Naive B cell (primary cell): Measurements from ENCODE around the gene MADCAM1. TPM values are rescaled to one million over a fixed set of nuclear protein-coding genes. Genes with fewer than 3 reads are reported as not detected.

Experiments used
- ATAC-seq, 2 donors: fragments of 150-1000 bp; cut with Tn5 transposase; 2 replicates each; pipeline ENCODE4 v1.10.0; 2021; ENCODE audit warnings: low read depth in 2 of 2, mild to moderate bottlenecking in 2 of 2, moderate library complexity in 2 of 2
- DNase-seq: peaks from one replicate; pipeline ENCODE4 v3.0.0; 2022
- H3K27ac Mint-ChIP-seq, 6 donors: one replicate each; pipeline ENCODE4 v1.8.0; 2020 to 2022; ENCODE audit warnings: mild to moderate bottlenecking in 6 of 6, mixed read lengths in 6 of 6, moderate library complexity in 5 of 6, inconsistent platforms in 2 of 6
- H3K27me3 Mint-ChIP-seq, 3 donors: one replicate each; pipeline ENCODE4 v1.8.0; 2021 to 2022; ENCODE audit warnings: mixed read lengths in 3 of 3, mild to moderate bottlenecking in 1 of 3
- H3K36me3 Mint-ChIP-seq, 2 donors: one replicate each; pipeline ENCODE4 v1.8.0; 2020 to 2022; ENCODE audit warnings: mixed read lengths in 2 of 2, inconsistent platforms in 1 of 2, mild to moderate bottlenecking in 1 of 2
- H3K4me1 Mint-ChIP-seq, 3 donors: one replicate each; pipeline ENCODE4 v1.8.0; 2020 to 2022; ENCODE audit warnings: mixed read lengths in 3 of 3, inconsistent platforms in 1 of 3, mild to moderate bottlenecking in 1 of 3, moderate library complexity in 1 of 3
- H3K4me3 Mint-ChIP-seq, 8 donors: one replicate each; pipeline ENCODE4 v1.8.0; 2020 to 2022; ENCODE audit warnings: mild to moderate bottlenecking in 8 of 8, mixed read lengths in 8 of 8, moderate library complexity in 8 of 8, inconsistent platforms in 2 of 8
- H3K9me3 Mint-ChIP-seq, 7 donors: one replicate each; pipeline ENCODE4 v1.8.0; 2020 to 2022; ENCODE audit warnings: mixed read lengths in 7 of 7, mild to moderate bottlenecking in 5 of 7, inconsistent platforms in 2 of 7, moderate library complexity in 1 of 7
- polyA plus RNA-seq, 6 donors: library from polyadenylated mRNA; unstranded; fragments of 300-500 nt; fragmentation: Illumina TruSeq; gene quantifications; one replicate each; pipeline ENCODE4 v1.2.3, GENCODE V29; 2021; ENCODE audit warnings: low read depth in 6 of 6

Gene MADCAM1
- polyA plus RNA-seq, 6 donors from 2014 or later = 0.24 to 0.34 (median 0.30) TPM; not detected in 2

DNA sequence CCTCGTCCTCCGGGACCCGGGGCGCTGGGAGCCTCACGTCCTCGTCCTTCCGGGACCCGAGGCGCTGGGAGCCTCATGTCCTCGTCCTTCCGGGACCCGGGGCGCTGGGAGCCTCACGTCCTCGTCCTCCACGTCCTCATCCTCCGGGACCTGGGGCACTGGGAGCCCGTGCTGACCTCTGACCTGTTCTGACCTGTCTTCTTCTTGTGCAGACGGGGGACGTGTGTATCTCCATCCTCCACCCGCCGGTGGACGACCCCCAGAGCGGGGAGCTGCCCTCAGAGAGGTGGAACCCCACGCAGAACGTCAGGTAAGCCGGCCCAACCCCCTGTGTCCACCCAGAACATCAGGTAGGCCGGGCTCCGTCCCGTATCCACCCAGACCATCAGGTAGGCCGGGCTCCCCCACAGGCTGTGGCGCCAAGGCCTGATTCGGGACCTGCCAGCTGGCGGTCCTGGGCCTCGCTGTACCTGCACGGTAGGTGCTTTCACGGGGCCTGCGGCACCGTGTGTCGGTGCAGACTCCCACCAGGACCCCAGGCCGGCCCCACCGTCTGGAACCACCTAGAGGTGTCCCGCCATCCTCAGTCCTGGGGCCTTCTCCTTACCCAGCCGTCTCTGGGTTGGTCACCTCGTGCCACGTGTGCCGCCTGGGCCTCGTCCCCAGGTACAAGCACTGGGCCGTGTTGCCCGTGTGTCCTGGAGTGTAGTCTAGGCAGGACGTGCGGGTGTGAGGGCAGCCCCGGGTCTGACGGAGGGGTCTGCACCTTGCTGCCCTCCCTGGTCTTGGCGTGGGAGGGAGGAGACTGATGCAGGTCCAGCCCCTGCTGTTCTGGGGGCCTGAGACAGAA, 40.0 kb downstream of the MADCAM1 start:
- ATAC-seq (no peak), DNase-seq (no peak)
- H3K4me1 Mint-ChIP-seq = peaks cover 8 to 16% (median 11%) of the 10 kb centered on the region in 3 donors
- peak overlapping the region in 1 of 6 donors; percentile 51 for H3K27ac Mint-ChIP-seq
- H3K27me3 Mint-ChIP-seq = no peaks in the 10 kb centered on the region
- H3K36me3 Mint-ChIP-seq = peaks cover 0 to 4% of the 10 kb centered on the region in 2 donors
- no peaks in the 10 kb centered on the region for H3K9me3 Mint-ChIP-seq
- H3K4me3 Mint-ChIP-seq = no peak overlapping the region

DNA sequence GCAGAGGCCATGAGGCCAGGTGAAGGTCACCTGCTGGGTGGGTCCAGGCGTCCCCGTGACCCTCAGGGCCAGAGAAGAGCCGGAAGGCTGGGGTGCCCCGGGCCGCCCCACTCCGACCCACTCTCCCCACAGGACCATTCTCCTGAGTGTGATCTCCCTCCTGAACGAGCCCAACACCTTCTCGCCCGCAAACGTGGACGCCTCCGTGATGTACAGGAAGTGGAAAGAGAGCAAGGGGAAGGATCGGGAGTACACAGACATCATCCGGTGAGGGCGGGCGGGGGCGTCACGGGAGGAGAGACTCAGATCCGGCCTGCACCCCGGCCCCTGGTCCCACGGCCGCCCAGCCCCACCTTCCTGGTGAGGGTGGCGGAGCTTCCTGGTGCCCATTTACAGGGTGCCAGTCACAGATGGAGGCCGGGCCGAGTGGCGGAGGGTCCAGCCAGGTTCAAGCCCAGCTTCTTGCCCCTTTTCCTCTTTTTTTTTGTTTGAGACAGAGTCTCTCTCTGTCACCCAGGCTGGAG, 40.7 kb downstream of the MADCAM1 start:
- no peak for ATAC-seq
- Mint-ChIP-seq H3K4me1 (peaks cover 8 to 16% (median 11%) of the 10 kb centered on the region in 3 donors), H3K4me3 (no peak overlapping the region), H3K9me3 (no peaks in the 10 kb centered on the region), H3K27me3 (no peaks in the 10 kb centered on the region), H3K36me3 (peaks cover 0 to 4% of the 10 kb centered on the region in 2 donors), H3K27ac (no peak overlapping the region)
- no peak for DNase-seq

DNA sequence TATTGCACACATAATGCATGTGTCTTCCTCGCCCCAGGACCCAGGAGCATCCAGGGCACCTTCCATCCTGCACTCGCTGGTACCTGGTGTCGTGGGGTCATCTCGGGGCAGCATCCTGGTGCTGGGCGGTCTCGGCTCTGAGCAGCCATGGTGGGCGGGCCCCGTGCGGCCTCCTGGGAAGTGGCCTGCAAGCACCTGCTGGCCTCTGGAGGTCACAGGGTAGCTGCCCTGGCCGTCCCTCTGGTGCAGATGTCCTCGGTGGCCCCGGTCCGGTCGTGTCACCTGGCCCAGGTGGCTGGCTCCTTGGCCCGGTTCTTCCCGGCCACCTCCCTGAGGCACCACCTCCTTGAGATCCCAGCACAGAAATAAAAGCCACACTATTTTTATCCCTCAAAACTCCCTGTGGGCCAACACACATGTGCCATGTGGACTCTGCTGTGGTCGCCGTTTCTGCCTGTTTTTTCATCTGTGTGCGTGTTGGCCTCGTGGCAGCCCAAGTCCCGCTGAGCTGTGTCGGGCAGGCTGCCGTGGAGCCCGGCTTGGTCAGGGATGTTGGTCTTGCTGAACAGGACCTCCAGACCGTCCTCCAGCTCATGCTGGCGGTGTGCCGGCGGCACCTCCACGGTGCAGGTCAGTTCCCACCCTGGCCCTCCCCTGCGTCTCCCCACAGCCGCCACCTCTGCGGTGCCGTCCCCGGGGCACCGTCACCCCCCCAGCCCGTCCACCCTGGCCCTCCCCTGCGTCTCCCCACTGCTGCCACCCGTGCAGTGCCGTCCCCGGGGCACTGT, 42.5 kb downstream of the MADCAM1 start:
- Mint-ChIP-seq H3K36me3 (peaks cover 0 to 4% of the 10 kb centered on the region in 2 donors), H3K4me1 (peaks cover 0 to 5% (median 4%) of the 10 kb centered on the region in 3 donors), H3K4me3 (peak overlapping the region in 2 of 8 donors; percentile 15 to 77), H3K27ac (no peak overlapping the region), H3K9me3 (no peaks in the 10 kb centered on the region), H3K27me3 (no peaks in the 10 kb centered on the region)
- DNase-seq = no peak
- no peak for ATAC-seq

DNA sequence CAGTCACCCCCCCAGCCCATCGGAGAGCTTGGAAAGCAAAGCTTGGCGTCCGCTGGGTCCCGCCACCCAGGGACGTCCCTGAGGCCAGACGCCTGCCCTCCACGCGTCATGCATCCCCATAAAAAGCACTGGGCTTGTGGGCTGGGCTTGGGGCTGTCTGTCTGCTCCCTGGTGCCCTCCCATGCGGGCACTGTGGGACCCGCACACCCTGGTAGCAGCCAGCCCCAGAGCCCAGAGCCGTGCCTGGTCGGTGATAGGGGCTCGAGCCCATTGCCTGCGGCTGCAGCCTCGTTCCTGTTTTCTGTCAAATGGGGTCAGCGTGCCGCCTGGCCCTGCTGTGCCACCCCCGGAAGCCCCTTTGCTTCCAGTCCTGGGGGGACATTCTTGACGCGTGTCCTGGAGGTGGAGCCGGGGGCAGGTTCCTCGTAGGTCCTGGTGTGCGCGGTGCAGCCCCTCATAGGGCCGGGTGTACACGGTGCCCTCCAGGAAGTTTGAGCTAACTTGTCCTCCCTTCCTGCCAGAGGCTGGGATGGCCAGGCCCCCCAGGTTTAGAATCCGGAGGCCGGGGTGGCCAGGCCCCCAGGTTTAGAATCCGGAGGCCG, 43.2 kb downstream of the MADCAM1 start:
- H3K36me3 Mint-ChIP-seq = peaks cover 0 to 4% of the 10 kb centered on the region in 2 donors
- peaks cover 0 to 4% (median 0%) of the 10 kb centered on the region in 3 donors for H3K4me1 Mint-ChIP-seq
- ATAC-seq = no peak
- H3K27me3 Mint-ChIP-seq = no peaks in the 10 kb centered on the region
- H3K4me3 Mint-ChIP-seq = no peak overlapping the region
- no peak overlapping the region for H3K27ac Mint-ChIP-seq
- no peak for DNase-seq
- H3K9me3 Mint-ChIP-seq = no peaks in the 10 kb centered on the region

DNA sequence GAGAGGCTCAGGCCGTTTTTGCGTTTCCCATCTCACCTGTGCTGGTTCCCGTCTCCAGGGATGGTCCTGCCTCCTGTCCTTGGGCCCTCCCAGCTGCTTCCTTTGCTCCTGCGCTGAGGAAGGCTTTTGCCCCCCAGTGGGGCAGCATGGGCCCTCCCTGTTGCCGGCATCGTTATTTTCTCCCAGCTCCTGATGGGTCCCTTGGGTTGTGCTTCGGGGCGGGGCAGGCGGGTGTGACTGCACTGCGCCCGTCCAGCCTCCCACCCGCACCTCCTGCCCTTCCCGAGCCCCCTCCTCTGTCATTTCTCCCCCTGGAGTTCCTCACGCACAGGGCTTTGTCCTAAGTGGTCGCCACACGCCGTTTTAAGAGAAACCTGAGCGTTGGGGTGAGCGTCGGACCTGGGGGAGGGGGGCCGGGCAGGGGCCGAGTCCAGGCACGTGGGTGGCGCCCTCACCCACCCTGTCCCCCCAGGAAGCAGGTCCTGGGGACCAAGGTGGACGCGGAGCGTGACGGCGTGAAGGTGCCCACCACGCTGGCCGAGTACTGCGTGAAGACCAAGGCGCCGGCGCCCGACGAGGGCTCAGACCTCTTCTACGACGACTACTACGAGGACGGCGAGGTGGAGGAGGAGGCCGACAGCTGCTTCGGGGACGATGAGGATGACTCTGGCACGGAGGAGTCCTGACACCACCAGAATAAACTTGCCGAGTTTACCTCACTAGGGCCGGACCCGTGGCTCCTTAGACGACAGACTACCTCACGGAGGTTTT, 44.8 kb downstream of the MADCAM1 start:
- Mint-ChIP-seq H3K36me3 (peaks cover 0 to 4% of the 10 kb centered on the region in 2 donors), H3K4me3 (no peak overlapping the region), H3K27me3 (no peaks in the 10 kb centered on the region), H3K9me3 (no peaks in the 10 kb centered on the region), H3K4me1 (peaks cover 0 to 5% (median 2%) of the 10 kb centered on the region in 3 donors), H3K27ac (peak overlapping the region in 1 of 6 donors; percentile 36)
- no peak for DNase-seq
- no peak for ATAC-seq

DNA sequence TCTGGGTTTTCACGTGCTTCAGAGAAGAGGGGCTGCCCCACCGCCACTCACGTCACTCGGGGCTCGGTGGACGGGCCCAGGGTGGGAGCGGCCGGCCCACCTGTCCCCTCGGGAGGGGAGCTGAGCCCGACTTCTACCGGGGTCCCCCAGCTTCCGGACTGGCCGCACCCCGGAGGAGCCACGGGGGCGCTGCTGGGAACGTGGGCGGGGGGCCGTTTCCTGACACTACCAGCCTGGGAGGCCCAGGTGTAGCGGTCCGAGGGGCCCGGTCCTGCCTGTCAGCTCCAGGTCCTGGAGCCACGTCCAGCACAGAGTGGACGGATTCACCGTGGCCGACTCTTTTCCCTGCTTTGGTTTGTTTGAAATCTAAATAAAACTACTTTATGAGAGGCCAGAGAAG, 45.4 kb downstream of the MADCAM1 start:
- Mint-ChIP-seq H3K9me3 (no peaks in the 10 kb centered on the region), H3K4me1 (peaks cover 0 to 5% (median 2%) of the 10 kb centered on the region in 3 donors), H3K27me3 (no peaks in the 10 kb centered on the region), H3K36me3 (peaks cover 0 to 4% of the 10 kb centered on the region in 2 donors), H3K4me3 (no peak overlapping the region), H3K27ac (no peak overlapping the region)
- ATAC-seq (no peak), DNase-seq (no peak)

DNA sequence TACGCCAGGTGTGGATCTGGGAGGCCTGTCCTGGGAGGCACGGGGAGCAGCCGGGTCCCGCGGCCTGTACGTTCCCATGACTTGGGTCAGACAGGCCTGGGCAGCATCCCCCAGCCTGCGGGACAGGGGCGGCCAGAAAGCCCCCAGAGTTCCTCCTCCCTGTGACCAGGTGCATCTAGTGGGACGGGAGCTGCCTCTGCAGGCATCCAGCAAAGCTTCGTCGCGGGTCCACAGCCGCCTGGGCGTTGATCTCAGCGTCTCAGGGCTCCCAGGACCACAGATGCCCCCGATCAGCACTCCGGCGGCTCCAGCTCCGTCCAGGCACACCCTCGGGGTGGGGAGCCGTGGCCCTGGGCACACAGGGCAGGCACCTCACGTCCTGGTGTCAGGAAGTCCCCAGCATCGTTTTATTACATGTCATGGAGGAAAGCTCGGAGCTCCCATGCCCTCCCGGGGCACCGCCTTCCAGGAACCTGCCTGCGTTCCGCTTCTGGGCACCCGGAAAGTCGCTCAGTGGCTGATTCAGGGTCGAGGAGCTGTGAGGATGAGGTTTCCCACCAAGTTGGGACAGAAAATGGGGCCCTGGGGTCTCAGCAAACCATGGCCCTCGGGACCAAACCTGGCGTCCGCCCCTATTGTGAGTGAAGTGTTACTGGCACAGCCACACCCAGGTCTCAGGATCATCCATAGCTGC, 46.0 kb downstream of the MADCAM1 start:
- Mint-ChIP-seq H3K27me3 (peaks cover 0 to under 1% (median 0%) of the 10 kb centered on the region in 3 donors), H3K9me3 (no peaks in the 10 kb centered on the region), H3K4me1 (peaks cover 0 to 5% (median 2%) of the 10 kb centered on the region in 3 donors), H3K36me3 (peaks cover 0 to 4% of the 10 kb centered on the region in 2 donors), H3K4me3 (no peak overlapping the region), H3K27ac (no peak overlapping the region)
- DNase-seq (no peak), ATAC-seq (no peak)

DNA sequence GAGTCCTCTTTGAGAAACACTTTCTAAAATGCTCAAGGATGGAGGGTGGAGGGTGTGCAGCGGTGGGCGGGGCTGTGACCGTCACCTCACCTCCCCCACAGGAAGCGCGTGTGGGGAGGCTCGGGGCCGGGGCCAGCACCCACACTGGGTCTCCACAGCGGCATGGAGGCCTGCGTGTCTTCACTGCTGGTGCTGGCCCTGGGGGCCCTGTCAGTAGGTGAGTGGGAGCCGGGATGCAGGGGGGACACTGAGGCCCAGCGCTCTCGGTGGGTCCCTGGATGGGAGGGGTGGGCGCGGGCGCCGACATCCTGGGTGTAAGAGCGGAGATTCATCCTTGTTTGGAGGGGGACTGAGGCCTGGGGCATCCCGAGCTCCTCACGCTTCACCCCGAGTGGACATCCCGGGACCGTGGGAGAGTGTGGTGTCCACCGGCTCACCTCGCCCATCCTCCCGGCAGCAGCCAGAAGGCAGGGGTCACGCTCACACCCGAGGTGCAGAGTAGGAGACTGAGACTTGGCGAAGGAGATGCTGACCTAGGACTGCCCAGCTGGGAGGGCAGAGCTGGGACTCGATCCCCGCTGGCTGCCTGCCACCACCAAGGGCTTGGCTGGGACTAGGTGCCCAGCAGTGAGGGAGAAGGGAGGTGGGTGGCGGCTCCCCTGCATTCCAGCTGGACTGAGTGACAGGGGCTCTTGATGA, 47.8 kb downstream of the MADCAM1 start, which contains the start of gene GZMM:
Gene GZMM, plus strand, starts transcription at position 144 of the 699 bp plus-strand sequence. Its CDS starts 19 bp downstream, at position 163.
- Mint-ChIP-seq H3K27me3 (peaks cover 0 to 10% (median 0%) of the 10 kb centered on the region in 3 donors), H3K36me3 (no peaks in the 10 kb centered on the region), H3K27ac (peak within 1 kb of the TSS in 1 of 6 donors; percentile 44), H3K9me3 (no peaks in the 10 kb centered on the region), H3K4me3 (no peak within 1 kb of the TSS), H3K4me1 (peaks cover 0 to 5% (median 2%) of the 10 kb centered on the region in 3 donors)
- ATAC-seq (peak; percentile 21 to 53), DNase-seq (no peak)

DNA sequence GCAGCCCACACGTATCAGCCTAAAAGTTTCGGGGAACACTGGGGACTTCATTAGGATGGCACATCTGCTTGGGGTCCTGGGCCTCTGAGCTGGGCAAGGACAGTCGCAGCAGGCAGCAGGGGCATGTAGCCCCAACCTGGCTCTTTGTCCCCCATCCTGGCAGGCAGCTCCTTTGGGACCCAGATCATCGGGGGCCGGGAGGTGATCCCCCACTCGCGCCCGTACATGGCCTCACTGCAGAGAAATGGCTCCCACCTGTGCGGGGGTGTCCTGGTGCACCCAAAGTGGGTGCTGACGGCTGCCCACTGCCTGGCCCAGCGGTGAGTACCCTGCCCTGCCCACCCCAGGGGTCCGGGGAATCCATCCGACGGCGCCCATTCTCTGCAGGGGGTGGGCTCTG, 50.8 kb downstream of the MADCAM1 start:
- H3K4me1 Mint-ChIP-seq = peaks cover 0 to 5% (median 2%) of the 10 kb centered on the region in 3 donors
- no peak overlapping the region for H3K4me3 Mint-ChIP-seq
- H3K9me3 Mint-ChIP-seq = no peaks in the 10 kb centered on the region
- H3K36me3 Mint-ChIP-seq = no peaks in the 10 kb centered on the region
- H3K27me3 Mint-ChIP-seq = peaks cover 0 to 10% (median 0%) of the 10 kb centered on the region in 3 donors
- ATAC-seq (no peak), DNase-seq (no peak)
- no peak overlapping the region for H3K27ac Mint-ChIP-seq

DNA sequence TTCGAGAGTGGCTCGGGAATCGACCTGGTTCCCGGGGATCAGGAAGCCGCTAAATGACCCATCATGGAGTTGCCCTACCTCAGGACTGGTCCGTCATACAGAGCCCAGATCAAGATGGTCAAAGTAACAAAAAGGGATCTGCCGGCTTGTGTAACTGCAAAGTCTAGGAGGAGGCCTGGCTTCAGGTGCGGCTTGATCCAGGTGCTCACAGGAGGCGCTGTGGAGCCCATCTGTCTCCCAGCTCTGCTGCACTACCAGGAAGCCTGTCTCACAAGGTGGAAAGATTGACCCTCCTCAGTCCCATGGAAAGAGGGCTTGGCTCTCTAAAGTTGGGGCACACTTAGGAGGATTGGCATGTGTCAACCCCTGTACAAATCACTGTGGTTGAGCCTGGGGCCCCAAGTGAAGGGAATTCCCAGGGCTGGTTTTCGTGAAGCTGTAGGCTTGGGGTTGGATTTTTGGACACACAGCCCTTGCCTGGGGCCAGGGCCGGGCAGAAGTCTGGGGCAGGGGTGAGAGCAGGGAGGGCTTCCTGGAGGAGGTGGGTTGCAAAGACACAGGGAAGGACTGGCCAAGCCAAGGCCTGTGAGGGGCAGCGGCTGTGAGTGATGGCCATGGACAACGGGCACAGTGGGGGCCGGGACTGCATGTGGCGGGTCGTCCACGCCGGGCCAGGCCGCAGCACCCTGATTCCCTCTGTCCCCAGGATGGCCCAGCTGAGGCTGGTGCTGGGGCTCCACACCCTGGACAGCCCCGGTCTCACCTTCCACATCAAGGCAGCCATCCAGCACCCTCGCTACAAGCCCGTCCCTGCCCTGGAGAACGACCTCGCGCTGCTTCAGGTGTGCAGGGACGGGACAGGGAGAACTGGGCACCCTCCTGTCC, 51.8 kb downstream of the MADCAM1 start:
- H3K9me3 Mint-ChIP-seq = no peaks in the 10 kb centered on the region
- no peaks in the 10 kb centered on the region for H3K36me3 Mint-ChIP-seq
- peaks cover 0 to 10% (median 0%) of the 10 kb centered on the region in 3 donors for H3K27me3 Mint-ChIP-seq
- H3K4me3 Mint-ChIP-seq = no peak overlapping the region
- no peak overlapping the region for H3K27ac Mint-ChIP-seq
- DNase-seq (no peak), ATAC-seq (no peak)
- peaks cover 0 to 5% (median 2%) of the 10 kb centered on the region in 3 donors for H3K4me1 Mint-ChIP-seq
